HUDEP-2 (cell line): ENCODE results near the gene KCNAB2.
A peak's percentile ranks its signal among the peaks of the same experiment; 100 is the strongest.

Experiments used
- DNase-seq, 76 experiments: peaks; one replicate each; lab custom pipeline; 2025; ENCODE audit not compliant: unreplicated experiment in 76 of 76; lab: John Stamatoyannopoulos, UW

Gene KCNAB2

DNA sequence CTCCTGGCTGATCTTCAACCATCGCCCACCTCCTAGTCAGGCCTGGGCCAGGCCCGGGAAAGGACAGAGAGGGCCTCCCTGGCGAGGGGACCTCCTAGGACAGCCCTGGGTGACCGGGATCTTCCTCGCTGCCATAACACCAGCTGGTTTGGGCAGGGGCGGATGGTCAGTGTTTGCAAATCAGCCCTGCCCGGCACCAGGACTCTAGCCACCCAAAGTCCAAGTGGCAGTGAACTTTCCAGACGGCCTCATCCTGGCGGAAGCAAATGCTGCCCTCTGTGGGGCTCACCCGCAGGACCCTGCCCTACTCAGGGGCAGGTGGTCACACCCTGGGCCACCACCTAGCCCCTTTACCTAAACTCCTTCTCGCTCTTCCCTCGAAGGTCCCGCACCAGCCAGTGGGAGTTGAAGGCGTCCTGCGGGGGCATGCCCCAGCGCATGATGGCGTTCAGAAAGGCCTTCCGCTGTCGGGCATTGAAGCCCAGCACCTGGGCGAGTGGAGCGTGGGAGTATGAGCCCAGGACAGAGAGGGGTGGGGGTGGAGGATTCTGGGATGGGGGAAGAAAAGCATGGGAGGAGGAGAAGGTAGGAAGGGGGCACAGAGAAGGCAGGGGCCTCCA, 79.2 kb downstream of the KCNAB2 start:
- DNase-seq = no peak

DNA sequence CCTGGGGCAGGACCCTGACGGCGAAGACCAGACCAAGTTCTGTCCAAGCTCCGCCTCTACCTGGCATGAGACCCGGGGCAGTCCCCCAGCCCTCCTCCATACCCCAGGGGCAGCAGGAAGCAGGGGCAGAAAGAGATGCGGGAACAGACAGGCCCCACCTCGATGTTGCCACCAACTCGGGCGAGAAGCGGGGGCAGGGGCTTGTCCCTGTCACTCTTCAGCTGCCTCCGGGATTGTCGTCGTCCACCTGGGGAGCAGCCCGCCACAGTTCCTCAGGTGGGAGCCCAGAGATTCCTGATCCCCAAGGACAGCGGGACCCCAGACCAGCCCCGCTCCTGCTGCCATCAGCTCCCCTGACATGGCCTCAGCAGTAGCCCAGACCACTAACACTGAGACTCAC, 79.7 kb downstream of the KCNAB2 start:
- no peak for DNase-seq

DNA sequence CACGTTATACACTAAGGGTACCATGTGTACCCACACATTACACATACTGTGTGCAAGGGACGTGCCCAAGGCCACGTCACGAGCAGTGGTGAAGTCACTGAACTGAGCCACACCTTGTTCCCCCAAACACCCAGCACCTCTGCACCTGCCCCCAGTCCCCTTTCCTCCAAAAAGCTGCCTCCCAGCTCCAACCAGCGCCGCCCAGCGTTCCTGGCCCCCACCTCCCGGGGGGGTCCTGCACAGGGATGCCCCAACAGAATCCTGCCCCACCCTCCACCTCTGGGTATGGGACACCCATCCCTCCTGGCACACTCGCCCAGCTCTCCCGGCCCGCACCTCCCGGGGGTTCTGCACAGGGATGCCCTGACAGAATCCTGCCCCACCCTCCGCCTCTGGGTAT, 80.3 kb downstream of the KCNAB2 start:
- no peak for DNase-seq

DNA sequence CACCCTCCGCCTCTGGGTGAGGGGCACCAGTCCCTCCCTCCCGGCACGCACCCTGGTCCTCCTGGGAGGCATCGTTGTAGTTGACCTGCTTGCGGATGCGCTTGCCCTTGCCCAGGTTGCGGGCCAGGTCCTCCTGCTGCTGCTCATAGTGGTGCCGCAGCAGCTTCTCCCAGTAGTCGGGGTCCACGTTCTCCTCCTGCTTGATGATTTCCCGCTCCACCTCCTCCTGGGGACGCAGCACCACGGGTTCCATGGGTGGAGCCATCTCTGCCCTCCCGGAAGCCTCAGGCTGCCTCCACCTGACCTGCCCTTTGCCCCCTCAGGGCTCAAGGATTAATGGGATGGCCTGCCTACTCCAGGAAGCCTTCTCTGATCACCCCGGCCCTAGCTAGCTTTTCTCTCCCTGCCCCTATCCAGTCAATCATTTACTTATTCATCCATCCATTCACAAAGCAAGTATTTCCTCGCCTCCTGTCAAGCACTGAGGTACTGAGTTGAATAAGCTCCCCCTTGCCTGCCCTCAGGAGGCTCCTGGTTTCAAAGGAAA, 80.9 kb downstream of the KCNAB2 start:
- DNase-seq = no peak

DNA sequence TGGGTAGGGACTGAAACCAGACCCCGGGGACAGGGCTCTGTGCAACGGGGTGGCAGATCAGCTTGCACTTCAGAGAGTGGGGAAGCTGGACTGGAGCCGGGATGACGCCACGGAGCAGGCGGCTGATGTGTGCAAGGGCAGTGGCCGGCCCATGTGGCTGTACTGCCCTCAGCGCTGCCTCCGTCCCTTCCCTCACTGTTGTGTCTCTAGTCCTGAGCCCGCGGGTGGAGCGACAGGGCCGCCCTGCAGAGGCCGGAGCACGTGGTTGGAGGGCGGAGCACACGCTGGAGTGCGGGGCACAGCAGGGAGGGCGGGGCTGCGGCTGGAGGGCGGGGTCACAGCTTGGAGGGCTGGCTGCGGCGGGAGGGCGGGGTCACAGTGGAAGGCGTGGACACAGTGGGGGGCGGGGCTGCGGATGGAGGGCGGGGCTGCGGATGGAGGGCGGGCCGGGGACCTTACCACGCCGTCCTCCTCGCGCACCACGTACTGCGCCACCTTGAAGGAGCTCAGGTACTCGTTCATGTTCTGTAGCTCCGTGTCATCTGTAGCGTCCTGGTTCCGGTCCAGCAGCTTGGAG, 82.0 kb downstream of the KCNAB2 start:
- DNase-seq = peak in 73 of 76 experiments; percentile 25 to 96 (median 84)

DNA sequence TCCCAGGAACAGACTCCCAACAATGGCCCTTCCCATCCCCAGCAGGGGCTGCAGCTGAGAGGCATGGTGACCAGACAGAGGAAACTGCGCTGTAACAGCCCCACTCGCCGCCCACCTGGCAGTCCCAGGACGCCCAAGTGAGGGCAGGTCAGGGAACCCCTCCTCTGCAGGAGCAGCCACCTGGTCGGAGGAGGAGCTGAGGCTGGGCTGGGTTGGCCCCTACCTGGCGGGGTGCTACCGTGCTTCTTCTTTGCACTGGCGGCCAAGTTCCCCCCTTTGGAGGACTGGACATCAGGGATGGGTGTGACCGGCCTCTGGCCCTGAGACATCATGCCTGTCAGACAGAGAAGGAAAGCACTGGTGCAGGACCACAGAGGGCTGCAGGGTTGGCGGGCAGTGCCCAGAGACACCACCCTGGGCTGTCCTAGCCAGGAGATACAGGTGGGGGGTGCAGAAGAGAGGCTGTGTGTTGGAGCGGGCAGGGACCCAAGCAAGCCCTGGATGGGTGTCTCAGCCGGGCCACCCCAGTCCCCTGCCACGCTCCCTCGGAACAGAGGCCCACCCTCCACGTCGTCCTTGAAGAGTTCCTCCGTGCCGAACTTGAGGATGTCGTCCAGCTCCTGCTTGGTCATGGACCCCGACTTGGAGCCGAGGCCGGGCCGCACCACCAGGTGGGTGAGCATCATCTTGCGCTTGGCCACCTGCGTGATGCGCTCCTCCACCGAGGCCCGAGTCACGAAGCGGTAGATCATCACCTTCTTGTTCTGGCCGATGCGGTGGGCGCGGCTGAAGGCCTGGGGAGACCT, 82.8 kb downstream of the KCNAB2 start:
- DNase-seq = no peak

DNA sequence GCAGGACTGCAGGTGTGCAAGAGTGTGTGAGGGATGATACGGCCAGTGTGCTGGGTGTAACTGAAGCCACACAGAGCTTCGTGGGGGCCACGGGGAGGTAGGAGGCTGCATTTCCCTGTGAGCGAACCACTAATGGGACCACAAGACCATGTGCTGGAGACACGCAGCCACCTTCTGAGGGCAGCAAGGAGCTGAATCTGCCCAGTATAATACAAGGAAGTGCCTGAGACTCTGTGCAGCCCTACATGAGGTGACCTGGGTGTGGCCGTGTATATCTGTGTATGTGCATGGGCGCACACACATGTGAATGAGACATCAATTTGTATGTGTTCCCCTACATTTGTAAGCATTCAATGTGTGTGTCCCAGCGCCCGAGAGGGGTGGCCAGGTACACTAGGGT, 83.6 kb downstream of the KCNAB2 start:
- DNase-seq = peak in 2 of 76 experiments; percentile 1 to 8

DNA sequence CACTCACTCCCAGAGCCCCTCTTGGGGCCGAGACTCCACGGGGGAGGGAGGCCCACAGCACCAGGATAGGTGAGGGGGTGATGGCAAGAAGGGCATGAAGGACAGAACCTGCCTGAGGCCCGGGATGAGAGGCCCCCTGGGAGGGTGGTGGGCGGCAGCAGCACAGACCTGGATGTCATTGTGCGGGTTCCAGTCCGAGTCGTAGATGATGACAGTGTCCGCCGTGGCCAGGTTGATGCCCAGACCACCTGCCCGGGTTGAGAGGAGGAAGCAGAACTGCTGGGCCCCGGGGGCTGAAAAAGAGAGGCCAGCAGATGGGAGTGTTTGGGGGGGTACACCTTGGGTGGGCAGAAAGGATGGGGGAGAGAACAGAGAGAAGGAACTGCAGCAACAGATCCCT, 84.3 kb downstream of the KCNAB2 start:
- no peak for DNase-seq

DNA sequence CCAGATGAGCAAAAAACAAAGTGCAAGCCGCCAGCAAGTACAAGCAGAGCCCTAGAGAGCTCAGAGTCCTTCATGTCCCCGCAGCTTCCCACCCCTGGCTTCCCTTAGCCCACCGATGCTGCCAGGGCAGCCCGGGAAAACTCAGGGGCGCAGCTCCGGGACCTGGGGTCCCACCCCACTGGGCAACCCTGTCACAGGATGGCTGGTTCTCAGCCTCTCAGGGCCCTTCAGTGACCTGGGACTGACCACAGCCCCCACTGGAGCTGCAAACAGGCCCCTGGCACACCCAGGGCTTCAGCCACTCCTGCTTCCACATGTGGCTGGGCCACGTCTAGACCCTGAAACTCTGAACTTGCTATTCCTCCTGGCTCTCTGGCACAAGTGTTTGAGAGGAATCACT, 84.9 kb downstream of the KCNAB2 start:
- no peak for DNase-seq

DNA sequence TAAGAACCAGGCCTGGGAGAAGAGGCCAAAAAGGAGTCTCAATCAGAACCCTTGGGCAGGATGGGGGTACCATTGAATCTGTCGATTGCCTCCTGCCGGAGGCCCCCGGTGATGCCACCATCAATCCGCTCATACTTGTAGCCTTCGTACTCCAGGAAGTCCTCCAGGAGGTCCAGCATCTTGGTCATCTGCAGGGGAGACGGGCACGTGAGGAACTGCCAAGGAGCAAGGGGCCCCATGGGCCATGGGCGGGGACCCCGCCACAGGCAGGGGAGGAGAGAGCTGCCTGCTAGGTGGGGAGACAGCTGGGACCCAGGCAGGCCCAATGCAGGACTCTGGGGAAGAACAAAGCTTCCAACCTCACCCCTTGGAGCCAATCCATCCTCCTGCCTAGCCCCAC, 85.9 kb downstream of the KCNAB2 start:
- DNase-seq = no peak

DNA sequence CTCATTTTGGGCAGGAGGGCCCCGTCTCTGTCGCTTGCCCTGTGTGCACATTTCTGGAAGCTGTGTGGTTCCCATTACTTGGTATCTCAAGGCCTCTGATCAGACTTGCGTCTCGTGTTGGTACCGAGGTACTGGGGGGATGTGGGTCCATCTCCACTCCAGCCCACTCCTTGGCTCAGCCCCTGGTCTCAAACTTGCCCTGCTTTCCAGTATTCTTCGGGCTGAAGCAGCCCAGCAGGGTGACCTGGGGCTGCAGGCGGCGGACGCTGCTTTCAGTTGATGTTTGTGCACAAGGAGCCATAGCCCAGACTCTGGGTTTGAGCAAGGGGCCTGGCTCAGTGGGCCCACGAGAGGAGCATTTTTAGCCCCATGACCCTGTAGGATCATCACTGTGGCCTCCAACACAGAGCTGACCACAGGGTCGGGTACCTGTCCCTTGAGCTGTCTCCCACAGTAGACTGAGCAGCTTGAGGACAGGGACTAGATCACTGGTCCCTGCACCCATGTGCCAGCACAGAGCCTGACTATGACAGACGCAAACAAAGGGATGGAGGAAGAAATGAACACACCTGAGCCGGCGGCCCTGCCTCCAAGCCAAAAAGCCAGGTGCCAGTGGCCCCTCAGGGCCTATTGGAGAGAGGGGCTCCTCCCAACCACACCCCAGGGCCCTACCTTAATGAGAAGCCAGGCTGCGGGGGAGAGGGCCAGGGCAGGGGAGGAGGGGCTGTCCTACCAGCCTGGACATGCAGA, 87.6 kb downstream of the KCNAB2 start:
- DNase-seq = no peak

DNA sequence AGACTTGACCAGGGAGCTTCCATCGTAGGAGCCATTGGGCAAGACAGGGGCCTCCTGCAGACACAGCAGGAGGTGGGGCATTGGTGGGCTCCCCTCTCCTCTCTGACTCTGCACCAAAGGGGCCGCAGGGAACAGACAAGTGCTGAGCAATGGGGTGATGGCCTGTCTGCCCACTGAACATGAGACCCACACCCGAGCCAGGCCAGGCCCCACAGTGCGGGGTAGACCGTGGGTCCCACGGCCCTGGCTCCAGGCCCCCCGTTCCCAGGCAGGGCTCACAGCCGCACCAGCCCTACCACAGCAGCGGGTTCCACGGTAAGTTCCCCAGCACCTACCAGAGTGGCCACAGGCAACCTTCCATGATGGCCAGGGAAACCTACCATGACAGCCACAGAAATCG, 88.5 kb downstream of the KCNAB2 start:
- DNase-seq = no peak

DNA sequence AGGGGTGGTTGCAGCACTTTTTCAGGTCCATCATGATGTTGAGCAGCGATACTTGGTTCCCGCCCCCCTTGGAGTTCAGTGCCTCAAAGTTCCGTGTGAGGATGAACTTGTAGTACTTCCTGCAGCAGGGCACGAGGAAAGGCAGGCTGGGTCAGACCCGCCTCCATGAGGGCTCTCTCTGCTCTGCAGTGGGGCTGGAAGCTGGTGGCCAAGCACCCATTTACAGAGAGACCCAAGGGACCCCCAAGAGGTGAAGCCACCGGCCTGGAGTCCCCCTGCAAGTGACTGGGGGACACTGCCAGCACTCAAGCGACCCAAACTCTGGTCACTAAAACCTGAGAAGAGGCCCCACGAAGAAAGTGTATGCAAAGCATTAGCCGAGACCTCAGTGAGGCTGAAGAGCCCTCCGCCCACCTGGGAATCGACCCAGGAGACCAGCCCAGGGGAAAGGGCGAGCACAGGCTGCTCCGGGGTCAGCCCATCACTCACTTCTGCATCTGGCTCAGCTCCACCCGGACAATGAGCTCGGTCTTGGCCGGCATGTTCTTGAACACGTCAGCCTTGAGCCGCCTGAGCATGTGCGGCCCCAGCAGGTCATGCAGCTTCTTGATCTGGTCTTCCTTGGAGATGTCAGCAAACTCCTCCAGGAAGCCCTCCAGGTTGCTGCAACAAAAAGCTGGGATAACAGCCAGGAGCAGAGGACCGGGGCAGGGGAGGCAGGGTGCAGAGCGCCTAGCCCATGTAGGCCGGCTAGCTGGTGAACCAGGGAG, 89.2 kb downstream of the KCNAB2 start:
- DNase-seq = no peak

DNA sequence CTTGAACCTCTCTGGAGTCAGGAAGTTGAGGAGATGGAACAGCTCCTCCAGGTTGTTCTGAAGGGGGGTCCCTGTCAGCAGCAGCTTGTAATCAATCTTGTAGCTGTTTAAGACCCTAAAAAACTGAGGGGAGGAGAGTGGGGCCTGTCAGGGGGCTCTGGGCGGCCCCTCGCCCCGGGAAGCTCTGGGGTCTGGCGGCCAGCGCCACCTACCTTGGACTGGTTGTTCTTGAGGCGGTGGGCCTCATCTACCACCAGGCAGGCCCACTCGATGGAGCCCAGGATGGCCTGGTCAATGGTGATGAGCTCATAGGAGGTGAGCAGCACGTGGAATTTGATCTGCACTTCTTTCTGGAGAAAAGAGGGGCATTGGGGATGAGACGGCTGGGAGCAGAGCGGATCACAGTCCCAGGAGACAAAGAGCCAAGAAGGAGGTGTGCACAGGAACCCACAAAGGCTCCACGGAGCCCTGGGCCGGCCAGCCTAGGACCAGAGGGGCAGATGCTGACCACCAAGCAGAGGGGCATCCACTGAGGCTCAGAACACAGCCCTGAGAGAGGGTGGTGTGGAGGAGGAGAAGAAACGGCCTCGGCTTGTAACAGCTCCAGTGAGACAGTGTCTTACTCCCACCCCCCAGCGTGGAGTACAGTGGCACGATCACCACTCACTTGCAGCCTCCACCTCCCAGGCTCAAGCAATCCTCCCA, 91.0 kb downstream of the KCNAB2 start:
- no peak for DNase-seq

DNA sequence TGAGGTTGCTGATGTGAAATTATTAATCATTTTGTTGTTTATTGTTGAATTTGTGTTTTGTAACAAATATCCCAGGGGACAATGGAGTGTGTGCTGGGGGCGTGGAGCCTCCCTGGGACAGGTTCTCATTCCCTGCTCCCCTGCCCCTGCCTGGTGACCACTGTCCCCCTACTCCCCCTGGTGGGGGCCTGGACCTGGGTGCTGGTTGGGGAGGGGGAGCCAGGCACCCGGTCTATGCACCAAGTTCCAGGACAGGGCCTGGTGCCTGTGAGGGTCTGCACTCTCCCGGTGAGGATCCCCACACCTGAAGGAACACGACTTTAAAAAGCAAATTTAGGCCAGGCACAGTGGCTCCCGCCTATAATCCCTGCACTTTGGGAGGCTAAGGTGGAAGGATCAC, 92.1 kb downstream of the KCNAB2 start:
- no peak for DNase-seq

DNA sequence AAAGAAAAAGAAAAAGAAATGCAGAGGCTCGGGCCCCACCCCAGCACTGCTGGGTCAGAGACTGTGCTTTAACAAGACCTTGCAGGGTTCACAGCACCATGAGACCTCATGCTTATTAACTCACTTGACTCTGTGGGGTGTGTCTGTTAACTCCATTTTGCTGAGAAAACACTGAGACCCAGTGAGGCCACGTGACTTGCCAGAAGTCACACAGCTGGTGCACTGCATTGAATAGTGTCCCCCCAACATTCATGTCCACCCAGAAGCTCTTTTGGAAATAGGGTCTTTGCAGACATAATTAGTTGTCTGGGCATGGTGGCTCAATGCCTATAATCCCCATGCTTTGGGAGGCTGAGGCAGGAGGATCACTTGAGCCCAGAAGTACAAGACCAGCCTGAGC, 94.7 kb downstream of the KCNAB2 start:
- no peak for DNase-seq

DNA sequence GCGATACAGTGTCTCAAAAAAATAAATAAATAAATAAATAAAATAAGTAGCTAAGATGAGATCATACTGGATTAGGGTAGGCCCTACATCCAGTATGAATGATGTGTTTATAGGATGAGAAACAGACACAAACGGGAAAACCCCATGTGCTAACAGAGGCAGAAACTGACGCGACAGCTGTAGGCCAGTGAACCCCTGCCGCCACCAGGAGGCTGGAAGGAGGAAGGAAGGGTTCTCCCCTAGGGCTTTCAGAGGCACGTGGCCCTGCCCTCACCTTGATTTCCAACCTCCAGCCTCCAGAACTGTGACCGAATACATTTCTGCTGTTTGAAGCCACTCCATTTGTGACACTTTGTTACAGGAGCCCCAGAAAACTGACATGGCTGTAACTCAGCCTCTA, 95.9 kb downstream of the KCNAB2 start:
- peak in 5 of 76 experiments; percentile 2 to 12 (median 8) for DNase-seq

DNA sequence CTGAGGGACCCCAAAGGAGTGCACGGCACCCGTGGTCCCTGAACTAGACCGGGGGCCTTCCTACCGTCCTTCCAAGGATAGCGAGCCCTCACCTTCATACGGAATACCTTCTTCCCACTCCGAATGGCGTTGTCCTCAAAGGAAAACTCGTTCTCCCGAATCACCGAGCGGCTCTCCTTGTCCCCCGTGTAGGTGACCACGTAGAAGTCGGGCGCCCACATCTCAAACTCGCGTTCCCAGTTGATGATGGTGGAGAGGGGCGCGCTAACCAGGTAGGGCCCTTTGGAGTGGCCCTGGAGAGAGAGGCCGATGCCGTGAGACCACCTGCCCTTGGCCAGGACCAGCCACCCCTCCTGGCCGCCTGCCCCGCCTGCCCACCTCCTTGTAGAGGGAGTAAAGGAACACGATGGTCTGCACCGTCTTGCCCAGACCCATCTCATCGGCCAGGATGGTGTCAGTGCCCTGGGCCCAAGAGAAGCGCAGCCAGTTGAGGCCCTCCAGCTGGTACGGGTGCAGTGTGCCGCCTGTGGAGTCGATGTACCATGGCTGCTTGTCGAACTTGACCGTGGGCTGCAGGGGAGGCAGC, 96.4 kb downstream of the KCNAB2 start:
- DNase-seq = no peak

DNA sequence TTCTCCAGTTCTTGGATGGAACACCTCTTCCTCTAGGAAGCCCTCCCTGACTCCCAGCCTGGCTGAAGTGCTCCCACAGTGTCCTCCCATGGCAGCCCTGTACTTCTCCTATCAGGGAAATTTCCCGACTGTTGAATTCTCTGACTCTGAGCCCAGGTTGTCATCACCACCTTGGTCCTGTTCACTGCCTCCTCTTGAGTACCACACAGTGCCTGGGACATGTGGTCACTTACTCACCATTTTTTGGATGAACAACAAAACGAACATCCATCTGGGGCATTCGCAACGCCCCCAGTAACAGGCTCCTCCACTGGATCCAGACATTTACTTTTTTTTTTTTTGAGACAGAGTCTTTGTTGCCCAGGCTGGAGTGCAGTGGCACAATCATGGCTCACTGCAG, 97.0 kb downstream of the KCNAB2 start:
- DNase-seq = no peak
